GM19372 (cell line): ENCODE data around the gene HMX3.
"Not testable (repeated sequence)": the region's sequence is repeated elsewhere in the genome, so short reads cannot be mapped to it uniquely, and the experiment has no call there.

Experiments
- ATAC-seq: cut with Tn5 transposase; IDR thresholded peaks from one replicate; pipeline ENCODE4 v1.9.1; 2021; ENCODE audit warnings: mild to moderate bottlenecking, low read depth, moderate library complexity; ENCODE audit not compliant: unreplicated experiment

Gene HMX3

DNA sequence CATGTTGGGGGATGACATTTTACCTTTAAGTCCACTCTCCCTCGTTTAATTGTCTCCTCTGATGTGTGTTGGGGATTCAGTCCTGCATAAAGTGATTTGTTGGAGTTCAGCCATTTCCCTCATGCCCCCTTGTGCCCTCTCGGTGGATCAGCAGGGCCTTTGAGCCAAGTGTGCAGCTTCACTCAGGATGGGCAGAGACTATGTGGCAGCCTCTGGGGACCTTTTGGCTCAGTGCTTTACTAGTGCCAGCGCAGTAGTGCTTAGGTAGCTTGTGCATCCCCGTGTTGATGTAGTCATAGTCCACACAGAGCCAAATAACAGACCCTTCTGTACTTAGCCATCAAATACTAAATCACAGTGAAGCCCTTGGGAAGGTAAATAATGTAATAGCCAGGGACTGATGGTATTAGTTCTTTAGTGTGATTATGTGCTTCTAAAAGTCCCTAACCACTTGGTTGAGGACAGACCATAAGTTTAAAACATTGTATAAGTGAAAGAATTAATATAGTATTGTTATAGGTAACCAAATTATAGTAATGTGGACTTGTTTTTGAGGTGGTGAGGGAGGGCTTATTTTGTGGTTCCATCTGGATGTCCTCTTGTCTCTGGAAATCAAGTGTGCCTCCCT, 29.8 kb downstream of the HMX3 start:
- no peak for ATAC-seq

DNA sequence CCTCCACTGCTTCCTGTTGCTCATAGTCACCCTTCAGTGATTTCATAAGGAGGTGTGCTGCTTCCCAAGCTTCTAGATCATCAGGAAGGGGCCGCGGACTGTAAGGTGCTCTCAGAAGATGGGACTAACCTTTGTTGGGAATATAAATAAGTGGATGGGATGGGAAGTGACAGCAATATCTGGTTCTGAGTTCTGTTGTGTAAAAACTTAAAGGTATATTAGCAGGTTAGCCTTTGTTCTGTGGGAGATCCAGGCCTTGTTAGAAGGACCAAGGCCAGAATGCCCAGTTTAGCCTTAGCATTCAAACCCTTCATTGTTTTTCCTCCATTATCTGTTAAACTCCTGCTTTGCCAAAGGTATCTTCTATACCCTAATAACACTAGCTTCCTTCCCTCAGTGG, 30.8 kb downstream of the HMX3 start:
- no peak for ATAC-seq

DNA sequence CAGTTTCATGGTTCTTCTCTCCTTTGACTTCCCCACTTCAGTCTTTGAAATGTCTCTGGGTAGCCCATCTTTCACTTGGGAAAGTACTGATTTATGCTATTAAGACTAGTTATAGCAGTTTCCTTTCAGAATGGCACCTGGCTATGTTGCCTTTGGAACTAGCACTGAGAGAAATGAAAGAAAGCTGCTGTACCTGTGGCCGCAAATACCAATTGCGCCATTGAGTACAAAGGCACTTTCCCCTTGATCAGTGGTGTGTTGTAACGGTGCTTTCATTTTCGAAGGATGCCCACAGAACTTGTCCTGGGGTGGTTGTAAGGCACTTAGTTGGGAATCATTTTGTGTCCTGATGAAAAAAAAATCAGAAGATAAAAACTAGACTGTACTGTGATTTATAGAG, 35.2 kb downstream of the HMX3 start:
- no peak for ATAC-seq

DNA sequence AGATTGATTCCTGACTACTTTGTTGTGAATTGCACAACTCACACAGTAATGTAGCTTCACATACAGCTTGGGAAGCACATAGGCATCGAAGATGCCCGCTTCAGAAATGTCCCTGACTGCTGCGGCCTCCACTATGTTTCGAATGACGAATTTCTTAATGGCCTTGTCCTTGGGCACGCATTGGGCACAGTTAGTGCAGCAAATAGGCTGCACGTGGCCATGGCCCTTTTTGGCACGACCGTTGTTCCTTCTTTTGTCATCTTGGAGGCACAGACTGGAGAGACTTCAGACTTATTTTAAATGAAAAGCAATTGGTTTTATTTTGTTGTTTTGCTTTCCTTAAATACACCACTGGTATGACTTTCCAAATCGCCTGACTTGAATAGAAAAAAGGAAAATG, 35.8 kb downstream of the HMX3 start:
- not testable (repeated sequence) for ATAC-seq

DNA sequence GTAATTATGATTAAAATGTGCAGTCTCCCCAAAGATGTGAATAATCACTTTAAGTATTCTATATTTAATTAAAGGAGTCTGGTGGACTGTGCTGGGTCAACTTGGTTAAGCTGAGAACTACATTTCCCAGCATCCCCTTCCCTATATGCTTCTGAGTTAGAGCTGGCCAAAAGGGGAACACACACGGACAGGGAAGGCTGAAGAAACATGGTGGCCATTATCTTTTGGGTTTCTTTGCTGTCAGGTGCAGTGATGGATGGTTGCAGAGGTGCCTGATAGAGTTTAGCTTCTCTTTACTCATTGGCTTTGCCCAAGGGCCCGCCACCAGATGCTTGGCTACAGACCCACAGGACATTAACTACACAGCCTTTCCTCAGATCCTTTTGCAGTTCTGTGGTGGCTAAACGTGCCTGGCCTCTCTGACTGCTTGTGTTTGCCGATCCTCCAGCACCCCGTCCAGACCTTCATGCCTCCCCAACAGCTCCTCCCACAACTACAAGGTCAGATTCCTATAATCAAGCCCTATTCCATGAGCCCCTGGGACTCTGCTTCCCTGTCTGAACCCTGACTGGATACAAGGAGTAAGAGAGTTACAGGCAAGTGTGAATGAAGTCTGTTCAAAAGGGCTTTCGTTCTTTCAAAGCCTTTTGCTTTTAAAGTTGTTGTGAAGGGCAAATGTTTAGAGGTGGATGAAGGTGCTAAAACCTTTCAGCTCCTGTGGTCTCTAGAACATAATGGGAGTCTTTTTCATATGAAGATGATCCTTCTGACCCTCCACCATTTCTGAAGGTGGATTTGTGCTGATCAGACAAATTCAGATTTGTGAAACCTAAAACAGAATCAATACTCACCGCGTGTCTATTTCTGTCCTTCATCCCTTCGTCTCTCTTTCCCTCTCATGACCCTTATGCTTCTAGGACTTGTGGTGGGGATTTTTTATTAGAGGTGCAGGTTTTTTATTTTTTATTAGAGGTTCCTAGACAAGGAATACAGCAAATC, 39.9 kb downstream of the HMX3 start:
- no peak for ATAC-seq

DNA sequence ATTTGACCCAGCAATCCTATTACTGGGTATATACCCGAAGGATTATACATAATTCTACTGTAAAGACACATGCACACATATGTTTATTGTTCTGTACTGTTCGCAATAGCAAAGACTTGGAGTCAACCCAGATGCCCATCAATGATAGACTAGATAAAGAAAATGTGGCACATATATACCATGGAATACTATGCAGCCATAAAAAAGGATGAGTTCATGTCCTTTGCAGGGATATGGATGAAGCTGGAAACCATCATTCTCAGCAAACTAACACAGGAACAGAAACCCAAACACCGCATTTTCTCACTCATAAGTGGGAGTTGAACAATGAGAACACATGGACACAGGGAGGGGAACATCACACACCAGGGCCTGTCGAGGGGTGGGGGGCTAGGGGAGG, 42.6 kb downstream of the HMX3 start:
- ATAC-seq, result not testable (repeated sequence)

DNA sequence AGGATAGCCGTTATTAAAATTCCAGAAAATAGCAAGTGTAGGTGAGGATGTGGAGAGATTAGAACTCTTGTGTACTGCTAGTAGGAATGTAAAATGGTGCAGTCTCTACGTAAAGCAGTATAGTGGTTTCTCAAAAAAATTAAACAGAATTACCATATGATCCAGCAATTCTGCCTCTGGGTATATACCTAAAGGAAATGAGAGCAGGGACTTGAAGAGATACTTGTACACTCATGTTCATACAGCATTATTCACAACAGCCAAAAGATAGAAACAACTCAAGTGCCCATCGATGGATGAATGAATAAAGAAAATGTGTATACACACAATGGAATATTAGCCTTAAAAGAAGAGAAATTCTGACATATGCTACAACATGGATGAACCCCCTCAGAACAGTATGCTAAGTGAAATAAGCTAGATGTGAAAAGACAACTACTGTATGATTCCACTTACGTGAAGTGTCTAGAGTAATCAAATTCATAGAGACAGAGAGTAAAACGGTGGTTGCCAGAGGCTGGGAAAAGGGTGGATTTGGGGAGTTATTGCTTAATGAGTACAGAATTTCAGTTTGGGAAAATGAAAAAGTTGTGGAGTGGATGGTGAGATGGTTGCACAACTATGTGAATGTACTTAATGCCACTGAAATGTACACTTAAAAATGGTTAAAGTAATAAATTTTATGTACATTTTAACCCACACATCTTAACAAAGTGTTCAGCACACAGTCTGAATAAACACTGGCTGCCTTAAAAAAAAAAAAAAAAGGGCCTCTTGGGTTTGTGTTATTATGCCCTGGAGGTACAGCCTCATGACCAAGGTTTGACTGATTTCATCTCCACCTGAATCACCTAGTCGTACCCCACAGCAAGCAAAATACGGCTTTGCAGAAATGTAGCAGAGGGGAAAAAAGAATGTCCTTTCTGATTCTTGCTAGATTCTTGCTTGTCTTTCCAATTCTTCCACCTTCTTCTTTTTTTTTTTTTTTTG, 44.6 kb downstream of the HMX3 start:
- ATAC-seq, result no peak

DNA sequence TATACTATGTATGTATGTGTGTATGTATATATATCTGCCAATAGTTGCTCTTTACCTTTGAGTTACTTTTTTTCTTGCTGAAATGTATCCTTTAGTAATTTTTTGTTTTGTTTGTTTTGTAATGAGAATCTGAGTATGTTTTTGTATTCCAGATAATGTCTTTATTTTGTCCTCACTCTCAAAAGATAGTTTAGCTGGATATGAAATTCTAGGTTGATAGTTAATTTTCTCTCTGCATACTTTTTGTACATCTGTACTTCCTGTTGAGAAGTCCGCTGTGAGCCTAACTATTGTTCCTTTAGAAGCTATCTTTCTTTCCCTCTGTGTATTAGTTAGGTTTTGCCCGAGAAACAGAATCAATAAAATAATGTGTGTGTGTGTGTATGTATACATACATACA, 48.0 kb downstream of the HMX3 start:
- ATAC-seq, result no peak

DNA sequence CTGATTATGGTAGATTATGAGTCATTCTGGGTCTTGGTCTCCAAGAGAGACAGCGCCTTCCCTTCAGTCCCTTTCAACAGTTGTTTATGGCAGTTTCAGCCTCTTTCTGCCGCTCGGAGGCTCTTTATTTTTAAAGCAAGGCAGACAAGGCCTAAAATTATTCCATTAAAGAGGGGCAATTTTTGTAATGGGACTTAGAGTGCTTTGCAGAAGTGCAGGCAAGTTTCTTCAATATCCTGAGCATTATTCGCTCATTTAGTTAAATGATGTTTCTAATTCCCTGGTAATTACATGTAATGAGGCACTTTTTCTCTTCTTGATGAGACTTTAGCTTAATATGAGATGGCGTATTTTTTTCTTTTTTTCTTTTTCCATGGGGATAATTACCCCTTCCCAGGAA, 52.0 kb downstream of the HMX3 start:
- ATAC-seq, result no peak
